Endothelial cell of umbilical vein (primary cell): ENCODE data around the gene GAK. TPM values are rescaled to one million over a fixed set of nuclear protein-coding genes. Genes with fewer than 3 reads are reported as not detected.

ENCODE experiments used
- BruUV-seq: library from RNA; stranded (reverse); fragments of 400-500 nt; replicated peaks from 2 replicates; lab custom pipeline; 2021; lab: Mats Ljungman, UMichigan
- CTCF ChIA-PET: fragments of 300-600, 350-600 bp; sonication (Branson Sonifier 250); formaldehyde crosslinking; loops from one replicate; lab custom pipeline; 2021; ENCODE audit warnings: antibody characterized with exemption, inconsistent platforms; lab: Charles Lee
- POLR2A ChIA-PET: fragments of 300-600, 350-600 bp; sonication (Branson Sonifier 250); formaldehyde crosslinking; loops from one replicate; lab custom pipeline; 2021; ENCODE audit warnings: antibody characterized with exemption, inconsistent platforms; lab: Charles Lee
- DNase-seq: peaks from one replicate; pipeline ENCODE4 v3.0.0-alpha.2; 2011; ENCODE audit warnings: low read depth, low spot score
- FAIRE-seq: peaks from 2 replicates; lab custom pipeline; 2011; peaks lifted over from hg19 to GRCh38; lab: Jason Lieb, UNC
- H2AFZ ChIP-seq: 2 replicates; pipeline ENCODE4 v1.6.0; 2012; ENCODE audit warnings: low read depth, low read length, control low read depth, inconsistent platforms
- H3K27ac ChIP-seq: 2 replicates; pipeline ENCODE4 v1.5.1; 2011; ENCODE audit warnings: low read depth, mild to moderate bottlenecking, control low read depth, low read length, moderate library complexity; ENCODE audit not compliant: insufficient read depth
- H3K27me3 ChIP-seq, 2 experiments: 2 replicates each; pipeline versions ENCODE4 v1.6.0 to v1.6.1; 2011; ENCODE audit warnings: low read length in 2 of 2, mixed read lengths in 1 of 2; ENCODE audit not compliant: control insufficient read depth in 2 of 2, insufficient read depth in 2 of 2
- H3K36me3 ChIP-seq, 2 experiments: 2 replicates in 1 of 2; 3 replicates in 1 of 2; pipeline ENCODE4 v1.5.1; 2011; ENCODE audit warnings: low read length in 2 of 2, mild to moderate bottlenecking in 1 of 2, moderate library complexity in 1 of 2; ENCODE audit not compliant: control insufficient read depth in 2 of 2, insufficient read depth in 2 of 2; ENCODE audit errors: extremely low read depth in 1 of 2
- H3K4me1 ChIP-seq: 3 replicates; pipeline ENCODE4 v1.5.1; 2011; ENCODE audit warnings: mild to moderate bottlenecking, low read length; ENCODE audit not compliant: control insufficient read depth, insufficient read depth; ENCODE audit errors: extremely low read depth
- H3K4me2 ChIP-seq: 2 replicates; pipeline ENCODE4 v1.6.1; 2011; ENCODE audit warnings: low read length, control low read depth, mixed read lengths; ENCODE audit not compliant: insufficient read depth
- H3K4me3 ChIP-seq, 3 experiments: fragments of 200-600 bp in 1 of 3; sonication (generic), shearing (Covaris generic) in 1 of 3; replicated peaks in 1 of 3; 2 replicates each; pipeline ENCODE4 v1.5.1; 2011 to 2016; ENCODE audit warnings: control low read depth in 3 of 3, low read length in 3 of 3, mild to moderate bottlenecking in 2 of 3, inconsistent platforms in 1 of 3, low read depth in 1 of 3, moderate library complexity in 1 of 3; ENCODE audit not compliant: insufficient read depth in 1 of 3
- H3K79me2 ChIP-seq: 2 replicates; pipeline ENCODE4 v1.6.0; 2012; ENCODE audit warnings: low read length, inconsistent platforms; ENCODE audit not compliant: control insufficient read depth, insufficient read depth
- H3K9ac ChIP-seq: replicated peaks from 2 replicates; pipeline ENCODE3; 2011; ENCODE audit warnings: low read length, control low read depth; ENCODE audit not compliant: insufficient read depth; ENCODE audit errors: extremely low read depth
- H3K9me1 ChIP-seq: replicated peaks from 3 replicates; pipeline ENCODE4 v1.6.0; 2011; ENCODE audit warnings: mild to moderate bottlenecking, low read length; ENCODE audit not compliant: control insufficient read depth, insufficient read depth; ENCODE audit errors: extremely low read depth
- H3K9me3 ChIP-seq: replicated peaks from 2 replicates; pipeline ENCODE4 v1.5.1; 2012; ENCODE audit warnings: low read length, inconsistent platforms; ENCODE audit not compliant: control insufficient read depth, insufficient read depth
- H4K20me1 ChIP-seq: replicated peaks from 2 replicates; pipeline ENCODE3; 2011; ENCODE audit warnings: mild to moderate bottlenecking, low read length; ENCODE audit not compliant: control insufficient read depth, insufficient read depth; ENCODE audit errors: extremely low read depth
- CTCF ChIP-seq, 2 donors: IDR thresholded peaks; 1 replicate in 1 of 2; 2 replicates in 1 of 2; pipeline ENCODE4 v1.5.1; 2011; ENCODE audit warnings: low read length in 2 of 2, mild to moderate bottlenecking in 2 of 2, moderate library complexity in 2 of 2, control low read depth in 1 of 2, inconsistent platforms in 1 of 2, low read depth in 1 of 2; ENCODE audit not compliant: insufficient read depth in 1 of 2; ENCODE audit errors: extremely low read depth in 1 of 2
- EZH2 ChIP-seq: IDR thresholded peaks from 2 replicates; pipeline ENCODE4 v1.6.1; 2012; ENCODE audit warnings: borderline replicate concordance, low read depth, mild to moderate bottlenecking, moderate library complexity, low read length, inconsistent platforms; ENCODE audit not compliant: severe bottlenecking
- FOS ChIP-seq: IDR thresholded peaks from 2 replicates; pipeline ENCODE4 v1.6.1; 2011; ENCODE audit warnings: mild to moderate bottlenecking, low read length, moderate library complexity, borderline replicate concordance; ENCODE audit not compliant: insufficient read depth
- GATA2 ChIP-seq: IDR thresholded peaks from 2 replicates; pipeline ENCODE4 v1.7.0; 2011; ENCODE audit warnings: low read depth, mild to moderate bottlenecking, moderate library complexity, mixed read lengths, low read length; ENCODE audit not compliant: insufficient read length, insufficient read depth
- JUN ChIP-seq: IDR thresholded peaks from 2 replicates; pipeline ENCODE4 v1.6.1; 2011; ENCODE audit warnings: borderline replicate concordance, low read depth; ENCODE audit not compliant: insufficient read length, insufficient read depth
- MYC ChIP-seq: IDR thresholded peaks from one replicate; pipeline ENCODE4 v1.6.1; 2011; ENCODE audit warnings: mild to moderate bottlenecking, low read depth, low read length
- POLR2A ChIP-seq: IDR thresholded peaks from 2 replicates; pipeline ENCODE4 v1.6.1; 2012; ENCODE audit warnings: low read depth, mild to moderate bottlenecking, control low read depth, low read length
- POLR2AphosphoS5 ChIP-seq: IDR thresholded peaks from 2 replicates; pipeline ENCODE4 v1.6.1; 2012; ENCODE audit warnings: low read depth, mild to moderate bottlenecking, control low read depth, low read length, moderate library complexity; ENCODE audit not compliant: insufficient read depth
- dilution Hi-C: fragments of 300-500 bp; cut with MboI; formaldehyde crosslinking; loops from one replicate; pipeline ENCODE4 v1.15.0; 2019; ENCODE audit warnings: low sequenced_read_pairs; ENCODE audit not compliant: extremely low pct_ligation_motif_present
- intact Hi-C: fragments of 100-400 bp; cut with micrococcal nuclease; formaldehyde crosslinking; loops from one replicate; pipeline ENCODE4 v1.10.0; 2022
- polyA plus RNA-seq, 4 experiments: library from polyadenylated mRNA; depleted of rRNA in 3 of 4; stranded (reverse) in 3 of 4; unstranded in 1 of 4; fragments of >200 nt; gene quantifications; 2 replicates each; pipeline versions ENCODE4 v1.2.1 to v1.2.3, GENCODE V29; 2011 to 2012; ENCODE audit warnings: missing spikeins in 1 of 4
- total RNA-seq: library from RNA; stranded (reverse); gene quantifications from 2 replicates; pipeline ENCODE4 v1.2.3, GENCODE V29; 2021
- TF ChIP-seq, protein P1 (sequence below): IDR thresholded peaks from 2 replicates; pipeline ENCODE4 v1.6.1; 2011; ENCODE audit not compliant: insufficient read depth, insufficient read length

GAK gene
- total and polyA plus RNA-seq, 2 donors (not counting 3 experiments of a cell fraction or from before 2014, with no cell fraction given), result 49.6 to 109 TPM

DNA sequence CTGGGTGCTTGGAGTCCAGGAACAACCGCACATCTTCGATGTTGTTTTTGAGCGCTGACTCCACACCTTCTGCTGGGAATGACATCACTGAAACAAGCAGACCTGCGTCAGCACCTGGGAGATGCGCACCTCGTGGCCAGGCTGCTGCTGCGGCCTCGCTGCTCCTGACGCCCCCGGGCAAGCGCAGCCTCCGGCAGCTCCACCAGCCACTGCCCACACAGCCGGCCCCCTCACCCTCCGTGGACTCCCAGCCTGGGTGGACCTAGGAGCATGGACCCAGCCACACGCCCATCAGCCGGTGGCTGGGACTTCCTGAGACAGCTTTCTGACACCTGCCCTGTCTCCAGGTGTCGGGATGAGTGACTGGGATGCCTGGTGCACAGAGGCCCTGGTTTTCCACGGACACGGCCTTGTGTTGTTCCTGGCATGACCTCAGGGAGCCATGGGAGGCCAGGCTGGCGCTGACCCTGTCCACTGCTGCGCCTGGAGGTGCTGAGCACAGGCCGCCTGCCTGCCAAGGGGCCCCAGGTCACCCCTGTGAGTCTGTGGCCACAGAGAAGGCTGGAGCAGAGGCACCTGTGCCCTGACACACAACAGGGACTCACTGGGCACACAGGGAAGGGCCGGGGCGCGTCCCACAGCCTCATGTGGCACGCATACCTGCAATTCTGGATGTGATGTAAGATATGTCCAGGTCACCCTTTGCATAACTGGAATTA is 48.6 kb downstream of the GAK start:
- Histone ChIP-seq H3K27me3 (no peaks in the 10 kb centered on the region), H3K36me3 (peaks cover 6 to 44% of the 10 kb centered on the region in 2 experiments), H3K9me1 (no peaks in the 10 kb centered on the region), H3K9me3 (no peaks in the 10 kb centered on the region), H3K4me3 (no peak overlapping the region), H3K4me1 (no peaks in the 10 kb centered on the region), H2AFZ (no peak overlapping the region), H3K4me2 (no peak overlapping the region), H3K9ac (no peak overlapping the region), H4K20me1 (no peaks in the 10 kb centered on the region), H3K79me2 (no peaks in the 10 kb centered on the region), H3K27ac (no peak overlapping the region)
- dilution Hi-C loops (no loop called here), intact Hi-C loops (no loop called here)
- FAIRE-seq, result no peak
- DNase-seq, result no peak
- BruUV-seq, result no TSS peak
- ChIA-PET CTCF (no interaction called here), POLR2A (no interaction called here)
- TF ChIP-seq POLR2AphosphoS5, result no peak
- TF ChIP-seq FOS, result no peak
- no peak for TF ChIP-seq MYC
- TF ChIP-seq, protein P1, sequence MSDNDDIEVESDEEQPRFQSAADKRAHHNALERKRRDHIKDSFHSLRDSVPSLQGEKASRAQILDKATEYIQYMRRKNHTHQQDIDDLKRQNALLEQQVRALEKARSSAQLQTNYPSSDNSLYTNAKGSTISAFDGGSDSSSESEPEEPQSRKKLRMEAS, result no peak
- no peak for TF ChIP-seq JUN
- TF ChIP-seq EZH2, result no peak
- no peak for TF ChIP-seq CTCF (IDR thresholded peaks at IDR 0.05; ENCODE audit: extremely low read depth in 1 of 2, insufficient read depth in 1 of 2, low read depth in 1 of 2, low read length in 2 of 2)
- no peak for TF ChIP-seq POLR2A
- TF ChIP-seq GATA2, result no peak
